Prostate gland (tissue), 2 donors: ENCODE data around the gene PIPOX. TPM values are rescaled to one million over a fixed set of nuclear protein-coding genes. Genes with fewer than 3 reads are reported as not detected.

Experiments
- DNase-seq: peaks from one replicate; pipeline ENCODE4 v3.0.0-alpha.2; 2019; ENCODE audit warnings: low spot score
- H3K27ac ChIP-seq, 2 donors: fragments of 200-600 bp; sonication (generic); 2 replicates each; pipeline ENCODE4 v1.5.1; 2017 to 2019
- H3K27me3 ChIP-seq: fragments of 200-600 bp; sonication (generic); replicated peaks from 2 replicates; pipeline ENCODE4 v1.5.1; 2019; ENCODE audit not compliant: insufficient read depth
- H3K36me3 ChIP-seq, 2 donors: fragments of 200-600 bp; sonication (generic); 1 replicate in 1 of 2; 2 replicates in 1 of 2; pipeline versions ENCODE4 v1.5.1 to v1.8.1; 2017 to 2019
- H3K4me1 ChIP-seq: fragments of 200-600 bp; sonication (generic); replicated peaks from 2 replicates; pipeline ENCODE4 v1.5.1; 2019
- H3K4me3 ChIP-seq, 2 donors: fragments of 200-600 bp; sonication (generic); 2 replicates each; pipeline ENCODE4 v1.5.1; 2017 to 2019
- H3K9me3 ChIP-seq: fragments of 200-600 bp; sonication (generic); 2 replicates; pipeline ENCODE4 v1.5.1; 2017
- POLR2A ChIP-seq: fragments of 450-650 bp; IDR thresholded peaks from one replicate; pipeline ENCODE4 v1.6.1; 2016; ENCODE audit warnings: antibody characterized with exemption, mild to moderate bottlenecking
- POLR2AphosphoS5 ChIP-seq: sonication (generic); formaldehyde crosslinking; IDR thresholded peaks from one replicate; pipeline ENCODE4 v1.6.1; 2017; ENCODE audit warnings: antibody characterized with exemption
- WGBS: methylation state at CpG from one replicate; pipeline ENCODE4 v1.1.5; 2018; 5-methylcytosine and 5-hydroxymethylcytosine counted together
- intact Hi-C: fragments of 100-400 bp; cut with DNase I; formaldehyde crosslinking; loops from one replicate; pipeline ENCODE4 v1.14.2; 2022
- total RNA-seq, 2 donors: library from RNA; depleted of rRNA; stranded (reverse); fragments of >200 nt; gene quantifications; one replicate each; pipeline ENCODE4 v1.1.0, GENCODE V29; 2016
- TF ChIP-seq, protein P1 (sequence below), 4 experiments: fragments of 200-600 bp in 2 of 4; fragments of 450-650 bp in 2 of 4; sonication (generic) in 2 of 4; IDR thresholded peaks; 1 replicate in 3 of 4; 2 replicates in 1 of 4; pipeline ENCODE4 v1.5.1; 2016 to 2019; ENCODE audit warnings: antibody characterized with exemption in 4 of 4, mild to moderate bottlenecking in 2 of 4, moderate library complexity in 2 of 4

Gene PIPOX
- total RNA-seq, 2 donors from 2014 or later, result 3.1 to 6.2 TPM

- intact Hi-C loops, result no loop called here
- DNase-seq, result no peak
- Histone ChIP-seq H3K9me3 (no peaks in the 10 kb centered on the region), H3K27ac (no peak overlapping the region), H3K4me3 (no peak overlapping the region), H3K27me3 (no peaks in the 10 kb centered on the region), H3K4me1 (no peaks in the 10 kb centered on the region), H3K36me3 (no peaks in the 10 kb centered on the region)
- TF ChIP-seq POLR2AphosphoS5 (no peak), POLR2A (no peak)
- TF ChIP-seq, protein P1, sequence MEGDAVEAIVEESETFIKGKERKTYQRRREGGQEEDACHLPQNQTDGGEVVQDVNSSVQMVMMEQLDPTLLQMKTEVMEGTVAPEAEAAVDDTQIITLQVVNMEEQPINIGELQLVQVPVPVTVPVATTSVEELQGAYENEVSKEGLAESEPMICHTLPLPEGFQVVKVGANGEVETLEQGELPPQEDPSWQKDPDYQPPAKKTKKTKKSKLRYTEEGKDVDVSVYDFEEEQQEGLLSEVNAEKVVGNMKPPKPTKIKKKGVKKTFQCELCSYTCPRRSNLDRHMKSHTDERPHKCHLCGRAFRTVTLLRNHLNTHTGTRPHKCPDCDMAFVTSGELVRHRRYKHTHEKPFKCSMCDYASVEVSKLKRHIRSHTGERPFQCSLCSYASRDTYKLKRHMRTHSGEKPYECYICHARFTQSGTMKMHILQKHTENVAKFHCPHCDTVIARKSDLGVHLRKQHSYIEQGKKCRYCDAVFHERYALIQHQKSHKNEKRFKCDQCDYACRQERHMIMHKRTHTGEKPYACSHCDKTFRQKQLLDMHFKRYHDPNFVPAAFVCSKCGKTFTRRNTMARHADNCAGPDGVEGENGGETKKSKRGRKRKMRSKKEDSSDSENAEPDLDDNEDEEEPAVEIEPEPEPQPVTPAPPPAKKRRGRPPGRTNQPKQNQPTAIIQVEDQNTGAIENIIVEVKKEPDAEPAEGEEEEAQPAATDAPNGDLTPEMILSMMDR (IDR thresholded peaks at IDR 0.05), result no peak
- 79% methylated on average over 12 of the region's 12 CpGs for WGBS
These were observed 31.5 kb downstream of the PIPOX start for GRCh38 chr17:29074488-29074887.

GRCh38 chr17:29076087-29076486 lies 33.1 kb downstream of the PIPOX start:
- DNase-seq, result no peak
- intact Hi-C loops, result no loop called here
- H3K36me3 ChIP-seq, result no peaks in the 10 kb centered on the region
- H3K4me3 ChIP-seq, result no peak overlapping the region
- WGBS, result 86% methylated on average over 6 of the region's 6 CpGs
- H3K4me1 ChIP-seq, result no peaks in the 10 kb centered on the region
- H3K27ac ChIP-seq, result no peak overlapping the region
- H3K27me3 ChIP-seq, result no peaks in the 10 kb centered on the region
- TF ChIP-seq POLR2AphosphoS5, result no peak
- TF ChIP-seq, protein P1 (IDR thresholded peaks at IDR 0.05), result no peak
- no peak for TF ChIP-seq POLR2A
- no peaks in the 10 kb centered on the region for H3K9me3 ChIP-seq

- no peaks in the 10 kb centered on the region for H3K27me3 ChIP-seq
- no peaks in the 10 kb centered on the region for H3K36me3 ChIP-seq
- no peak for DNase-seq
- WGBS, result 63% methylated on average over 7 of the region's 7 CpGs
- no peaks in the 10 kb centered on the region for H3K9me3 ChIP-seq
- no peak overlapping the region for H3K4me3 ChIP-seq
- H3K4me1 ChIP-seq, result no peaks in the 10 kb centered on the region
- intact Hi-C loops, result no loop called here
- TF ChIP-seq, protein P1 (IDR thresholded peaks at IDR 0.05), result no peak
- no peak for TF ChIP-seq POLR2A
- no peak for TF ChIP-seq POLR2AphosphoS5
- H3K27ac ChIP-seq, result no peak overlapping the region
These were observed 33.8 kb downstream of the PIPOX start for GRCh38 chr17:29076722-29077121.

GRCh38 chr17:29077320-29077719 lies 34.4 kb downstream of the PIPOX start:
- Histone ChIP-seq H3K27me3 (no peaks in the 10 kb centered on the region), H3K4me1 (no peaks in the 10 kb centered on the region), H3K9me3 (no peaks in the 10 kb centered on the region), H3K4me3 (no peak overlapping the region), H3K27ac (no peak overlapping the region), H3K36me3 (no peaks in the 10 kb centered on the region)
- TF ChIP-seq POLR2AphosphoS5, result no peak
- TF ChIP-seq POLR2A, result no peak
- TF ChIP-seq, protein P1 (IDR thresholded peaks at IDR 0.05), result no peak
- no peak for DNase-seq
- 87% methylated on average over 7 of the region's 7 CpGs for WGBS
- intact Hi-C loops, result no loop called here

DNA sequence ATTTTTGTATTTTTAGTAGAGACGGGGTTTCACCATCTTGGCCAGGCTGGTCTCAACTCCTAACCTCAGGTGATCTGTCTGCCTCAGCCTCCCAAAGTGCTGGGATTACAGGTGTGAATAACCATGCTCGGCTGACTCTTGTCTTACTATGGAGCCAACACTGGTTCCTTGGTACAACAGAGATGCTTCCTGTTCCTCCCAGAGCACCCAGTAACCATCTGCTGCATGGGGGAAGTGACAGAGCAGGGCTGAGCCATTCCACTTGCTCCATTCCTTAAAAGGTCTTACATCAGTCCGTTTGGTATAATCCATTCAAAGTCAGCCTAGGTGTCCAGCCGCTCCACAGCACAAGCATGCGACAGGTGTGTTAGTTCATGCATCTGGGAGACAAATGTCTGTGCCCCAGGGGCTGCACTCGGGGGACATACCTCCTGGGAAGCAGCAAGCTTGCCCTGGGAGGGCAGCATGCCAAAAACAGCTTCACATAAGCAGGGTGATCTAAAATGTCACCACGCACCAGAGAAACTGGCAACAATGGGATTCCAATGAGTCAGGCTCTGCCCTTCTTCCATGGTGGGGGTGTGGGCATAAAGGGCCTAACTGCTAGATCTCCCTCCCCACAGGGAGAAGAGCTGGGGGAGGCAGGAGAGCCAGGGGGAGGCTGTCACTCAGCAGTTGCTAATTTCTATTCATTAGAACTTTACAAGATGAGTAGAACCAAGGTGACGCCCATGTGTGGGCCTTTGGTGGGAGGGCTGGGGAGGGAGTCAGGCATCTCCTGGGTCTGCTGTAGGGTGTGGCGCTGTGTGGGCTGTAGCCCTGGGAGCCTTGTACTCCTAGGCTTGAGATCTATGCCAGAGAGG lies 35.5 kb downstream of the PIPOX start:
- Histone ChIP-seq H3K27me3 (no peaks in the 10 kb centered on the region), H3K27ac (no peak overlapping the region), H3K4me3 (no peak overlapping the region), H3K9me3 (no peaks in the 10 kb centered on the region), H3K4me1 (no peaks in the 10 kb centered on the region), H3K36me3 (no peaks in the 10 kb centered on the region)
- 74% methylated on average over 9 of the region's 9 CpGs for WGBS
- TF ChIP-seq POLR2AphosphoS5 (no peak), POLR2A (no peak)
- TF ChIP-seq, protein P1 (IDR thresholded peaks at IDR 0.05), result no peak
- intact Hi-C loops, result no loop called here
- DNase-seq, result no peak
